Fibroblast of lung (primary cell): ENCODE measurements around the gene PDE11A. TPM values are rescaled to one million over a fixed set of nuclear protein-coding genes. Genes with fewer than 3 reads are reported as not detected.

Experiments used
- DNase-seq, 2 donors: peaks; one replicate each; pipeline versions ENCODE4 v3.0.0 to v3.0.0-alpha.2; 2010; ENCODE audit warnings: low read depth in 2 of 2
- H2AFZ ChIP-seq: 2 replicates; pipeline ENCODE4 v1.5.1; 2012; ENCODE audit warnings: low read length, control low read depth, inconsistent platforms
- H3K27ac ChIP-seq: 2 replicates; pipeline ENCODE4 v1.5.1; 2011; ENCODE audit warnings: low read length, control low read depth; ENCODE audit not compliant: insufficient read depth
- H3K27me3 ChIP-seq: 2 replicates; pipeline ENCODE4 v1.5.1; 2011; ENCODE audit warnings: mild to moderate bottlenecking, low read length; ENCODE audit not compliant: control insufficient read depth, insufficient read depth
- H3K36me3 ChIP-seq: 2 replicates; pipeline ENCODE4 v1.5.1; 2011; ENCODE audit warnings: low read length; ENCODE audit not compliant: control insufficient read depth, insufficient read depth
- H3K4me1 ChIP-seq: 2 replicates; pipeline ENCODE4 v1.5.1; 2011; ENCODE audit warnings: low read length; ENCODE audit not compliant: control insufficient read depth, insufficient read depth; ENCODE audit errors: extremely low read depth
- H3K4me2 ChIP-seq: 2 replicates; pipeline ENCODE4 v1.5.1; 2011; ENCODE audit warnings: low read length, control low read depth; ENCODE audit not compliant: insufficient read depth; ENCODE audit errors: extremely low read depth
- H3K4me3 ChIP-seq, 4 experiments: fragments of 200-600 bp in 1 of 4; sonication (generic) in 1 of 4; replicated peaks in 1 of 4; 2 replicates each; pipeline ENCODE4 v1.5.1; 2011 to 2016; ENCODE audit warnings: low read length in 4 of 4, low read depth in 3 of 4, mild to moderate bottlenecking in 3 of 4, control low read depth in 2 of 4, inconsistent platforms in 1 of 4, mixed read lengths in 1 of 4; ENCODE audit not compliant: insufficient read depth in 1 of 4; ENCODE audit errors: control extremely low read depth in 1 of 4
- H3K79me2 ChIP-seq: 2 replicates; pipeline ENCODE4 v1.5.1; 2012; ENCODE audit warnings: mild to moderate bottlenecking, low read length, inconsistent platforms; ENCODE audit not compliant: control insufficient read depth, insufficient read depth
- H3K9ac ChIP-seq: 2 replicates; pipeline ENCODE4 v1.5.1; 2011; ENCODE audit warnings: mild to moderate bottlenecking, low read length, control low read depth; ENCODE audit not compliant: insufficient read depth
- H3K9me3 ChIP-seq: 2 replicates; pipeline ENCODE4 v1.5.1; 2012; ENCODE audit warnings: low read depth, low read length; ENCODE audit not compliant: control insufficient read depth, insufficient read depth
- H4K20me1 ChIP-seq: 2 replicates; pipeline ENCODE4 v1.5.1; 2011; ENCODE audit warnings: low read length; ENCODE audit not compliant: control insufficient read depth, insufficient read depth; ENCODE audit errors: extremely low read depth
- CTCF ChIP-seq, 2 donors: IDR thresholded peaks in 1 of 2; conservative IDR thresholded peaks in 1 of 2; 1 replicate in 1 of 2; 2 replicates in 1 of 2; pipeline ENCODE4 v1.5.1; 2011 to 2012; ENCODE audit warnings: low read length in 2 of 2, control low read depth in 1 of 2, inconsistent platforms in 1 of 2, low read depth in 1 of 2, mild to moderate bottlenecking in 1 of 2
- EZH2 ChIP-seq: IDR thresholded peaks from 2 replicates; pipeline ENCODE4 v1.5.1; 2012; ENCODE audit warnings: low read length, control low read depth, mild to moderate bottlenecking; ENCODE audit errors: missing control alignments
- polyA plus RNA-seq, 2 donors: library from polyadenylated mRNA; depleted of rRNA in 1 of 2; stranded (reverse) in 1 of 2; unstranded in 1 of 2; fragments of >200 nt; gene quantifications; 2 replicates each; pipeline ENCODE4 v1.2.1, GENCODE V29; 2011 to 2012; ENCODE audit warnings: missing spikeins in 1 of 2
- total RNA-seq: library from RNA; depleted of rRNA; stranded (reverse); fragments of >200 nt; gene quantifications from 2 replicates; pipeline ENCODE4 v1.2.1, GENCODE V29; 2014

The PDE11A gene
- total and polyA plus RNA-seq, 2 donors (not counting 1 experiment from before 2014, with no cell fraction given), result 0.03 to 0.33 TPM

GRCh38 chr2:177887722-177888121 lies 184.9 kb downstream of the PDE11A start:
- no peak overlapping the region for H3K27ac ChIP-seq
- H3K9me3 ChIP-seq, result no peaks in the 10 kb centered on the region
- no peaks in the 10 kb centered on the region for H3K4me1 ChIP-seq
- H3K4me2 ChIP-seq, result no peak overlapping the region
- H3K36me3 ChIP-seq, result no peaks in the 10 kb centered on the region
- no peak for TF ChIP-seq CTCF (conservative IDR thresholded peaks at IDR 0.05 in 1 of 2, IDR thresholded peaks at IDR 0.05 in 1 of 2; ENCODE audit: low read depth in 1 of 2, low read length in 2 of 2)
- TF ChIP-seq EZH2, result no peak
- H4K20me1 ChIP-seq, result no peaks in the 10 kb centered on the region
- H3K9ac ChIP-seq, result no peak overlapping the region
- H3K4me3 ChIP-seq, result no peak overlapping the region
- H3K79me2 ChIP-seq, result no peaks in the 10 kb centered on the region
- no peak for DNase-seq
- no peak overlapping the region for H2AFZ ChIP-seq
- no peaks in the 10 kb centered on the region for H3K27me3 ChIP-seq

- H3K4me2 ChIP-seq, result no peak overlapping the region
Observed at GRCh38 chr2:177886824-177887223, 185.8 kb downstream of the PDE11A start.

GRCh38 chr2:177885828-177886466 lies 186.6 kb downstream of the PDE11A start:
- H3K4me3 ChIP-seq, result no peak overlapping the region
- DNase-seq, result no peak
- no peaks in the 10 kb centered on the region for H3K79me2 ChIP-seq

More at GRCh38 chr2:177886824-177887223, 185.8 kb downstream of the PDE11A start:
- Histone ChIP-seq H3K27ac (no peak overlapping the region), H3K27me3 (no peaks in the 10 kb centered on the region), H4K20me1 (no peaks in the 10 kb centered on the region), H3K36me3 (no peaks in the 10 kb centered on the region), H3K79me2 (no peaks in the 10 kb centered on the region), H3K4me1 (no peaks in the 10 kb centered on the region), H3K4me3 (no peak overlapping the region), H3K9me3 (no peaks in the 10 kb centered on the region), H2AFZ (no peak overlapping the region), H3K9ac (no peak overlapping the region)
- TF ChIP-seq EZH2, result no peak
- no peak for TF ChIP-seq CTCF (conservative IDR thresholded peaks at IDR 0.05 in 1 of 2, IDR thresholded peaks at IDR 0.05 in 1 of 2; ENCODE audit: low read depth in 1 of 2, low read length in 2 of 2)
- no peak for DNase-seq

More at GRCh38 chr2:177885828-177886466, 186.6 kb downstream of the PDE11A start:
- no peaks in the 10 kb centered on the region for H4K20me1 ChIP-seq
- no peak overlapping the region for H3K4me2 ChIP-seq
- H3K4me1 ChIP-seq, result no peaks in the 10 kb centered on the region
- H3K9ac ChIP-seq, result no peak overlapping the region
- H3K9me3 ChIP-seq, result no peaks in the 10 kb centered on the region
- no peaks in the 10 kb centered on the region for H3K36me3 ChIP-seq
- no peak for TF ChIP-seq CTCF (conservative IDR thresholded peaks at IDR 0.05 in 1 of 2, IDR thresholded peaks at IDR 0.05 in 1 of 2; ENCODE audit: low read depth in 1 of 2, low read length in 2 of 2)
- no peak for TF ChIP-seq EZH2
- H3K27ac ChIP-seq, result no peak overlapping the region
- no peaks in the 10 kb centered on the region for H3K27me3 ChIP-seq
- no peak overlapping the region for H2AFZ ChIP-seq
